Ishikawa (cell line): Measurements from ENCODE around the gene TRIM2.

Experiments
- CEBPB ChIP-seq: IDR thresholded peaks from 2 replicates; pipeline ENCODE4 v1.6.1; 2012
- CREB1 ChIP-seq: IDR thresholded peaks from 2 replicates; pipeline ENCODE4 v1.6.1; 2012; ENCODE audit warnings: low read depth
- EGR1 ChIP-seq: IDR thresholded peaks from 2 replicates; pipeline ENCODE4 v1.6.1; 2012
- EP300 ChIP-seq: IDR thresholded peaks from 2 replicates; pipeline ENCODE4 v1.6.1; 2012; ENCODE audit warnings: borderline replicate concordance
- FOXM1 ChIP-seq: IDR thresholded peaks from 2 replicates; pipeline ENCODE4 v1.6.1; 2012; ENCODE audit warnings: low read depth, borderline replicate concordance
- MAX ChIP-seq: IDR thresholded peaks from 2 replicates; pipeline ENCODE4 v1.6.1; 2012
- NFIC ChIP-seq: IDR thresholded peaks from 2 replicates; pipeline ENCODE4 v1.6.1; 2012
- RAD21 ChIP-seq: IDR thresholded peaks from 2 replicates; pipeline ENCODE4 v1.6.1; 2012; ENCODE audit warnings: low read depth
- REST ChIP-seq: IDR thresholded peaks from 2 replicates; pipeline ENCODE4 v1.6.1; 2012; ENCODE audit warnings: low read depth, mild to moderate bottlenecking
- TAF1 ChIP-seq: IDR thresholded peaks from 2 replicates; pipeline ENCODE4 v1.6.1; 2012; ENCODE audit warnings: low read depth, mild to moderate bottlenecking
- TCF12 ChIP-seq: IDR thresholded peaks from 2 replicates; pipeline ENCODE4 v1.6.1; 2012; ENCODE audit warnings: low read depth
- TEAD4 ChIP-seq: IDR thresholded peaks from 2 replicates; pipeline ENCODE4 v1.6.1; 2012
- USF1 ChIP-seq: IDR thresholded peaks from 2 replicates; pipeline ENCODE4 v1.6.1; 2012
- YY1 ChIP-seq: IDR thresholded peaks from 2 replicates; pipeline ENCODE4 v1.6.1; 2012; ENCODE audit warnings: low read depth
- ZBTB7A ChIP-seq: IDR thresholded peaks from 2 replicates; pipeline ENCODE4 v1.6.1; 2012; ENCODE audit warnings: low read depth

Gene TRIM2

GRCh38 chr4:153249199-153250041, 45.2 kb downstream of the TRIM2 start:
- TF ChIP-seq EP300 (0 out of 2 replicates have a peak, but pooled peaks have one; percentile 19), MAX (0 out of 2 replicates have a peak, but pooled peaks have one; percentile 19), CEBPB (no peak), TEAD4 (peak; percentile 5; the same call in 1 of the 2 replicates), YY1 (0 out of 2 replicates have a peak, but pooled peaks have one; percentile 39), NFIC (no peak), FOXM1 (no peak), USF1 (no peak), TAF1 (0 out of 2 replicates have a peak, but pooled peaks have one; percentile 10), EGR1 (no peak)

GRCh38 chr4:153252122-153252521, 47.9 kb downstream of the TRIM2 start:
- TF ChIP-seq USF1, result no peak
- no peak for TF ChIP-seq TAF1
- no peak for TF ChIP-seq TEAD4
- TF ChIP-seq ZBTB7A, result no peak
- no peak for TF ChIP-seq RAD21
- no peak for TF ChIP-seq REST
- TF ChIP-seq EGR1, result no peak
- no peak for TF ChIP-seq CREB1
- TF ChIP-seq TCF12, result no peak
- no peak for TF ChIP-seq FOXM1
- no peak for TF ChIP-seq YY1
- no peak for TF ChIP-seq NFIC
- TF ChIP-seq MAX, result no peak
- no peak for TF ChIP-seq CEBPB
- TF ChIP-seq EP300, result no peak

GRCh38 chr4:153255233-153255632, 51.0 kb downstream of the TRIM2 start:
- TF ChIP-seq ZBTB7A (no peak), CEBPB (no peak), MAX (no peak), CREB1 (no peak), YY1 (no peak), EGR1 (no peak), USF1 (no peak), TCF12 (no peak), TAF1 (no peak), EP300 (no peak), NFIC (no peak), RAD21 (no peak), REST (no peak), TEAD4 (no peak), FOXM1 (no peak)

- TF ChIP-seq MAX, result no peak
- TF ChIP-seq NFIC, result no peak
- no peak for TF ChIP-seq CREB1
- TF ChIP-seq TEAD4, result no peak
- TF ChIP-seq FOXM1, result no peak
- TF ChIP-seq TAF1, result no peak
- TF ChIP-seq REST, result no peak
- no peak for TF ChIP-seq EGR1
- no peak for TF ChIP-seq RAD21
- TF ChIP-seq ZBTB7A, result no peak
- TF ChIP-seq TCF12, result no peak
- TF ChIP-seq EP300, result no peak
- TF ChIP-seq YY1, result no peak
- TF ChIP-seq CEBPB, result no peak
Measured at GRCh38 chr4:153257151-153257620, 52.9 kb downstream of the TRIM2 start.
